ENCODE data around the gene PMVK.

The PMVK gene

GRCh38 chr1:154948079-154948478 is 11.6 kb upstream of the PMVK start:
- H3K4me3 ChIP-seq (ENCODE audit: low read depth, low read length), result no peak overlapping the region

GRCh38 chr1:154945962-154946850 is 9.7 kb upstream of the PMVK start:
- no peak for DNase-seq (ENCODE audit: low read depth)
- no peak overlapping the region for H3K4me3 ChIP-seq (ENCODE audit: low read depth, low read length)
- TF ChIP-seq MAX (IDR thresholded peaks at IDR 0.05; ENCODE audit: low read depth, low read length) (no peak), MYC (IDR thresholded peaks at IDR 0.05; ENCODE audit: low read depth, low read length) (no peak), POLR2A (IDR thresholded peaks at IDR 0.05; ENCODE audit: extremely low read depth, insufficient read length) (no peak), CTCF (IDR thresholded peaks at IDR 0.05; ENCODE audit: low read depth, low read length) (no peak)

More at GRCh38 chr1:154948079-154948478, 11.6 kb upstream of the PMVK start:
- no peak for DNase-seq (ENCODE audit: low read depth)
- TF ChIP-seq POLR2A (IDR thresholded peaks at IDR 0.05; ENCODE audit: extremely low read depth, insufficient read length) (no peak), MAX (IDR thresholded peaks at IDR 0.05; ENCODE audit: low read depth, low read length) (no peak)

GRCh38 chr1:154945160-154945961 is 8.8 kb upstream of the PMVK start:
- no peak overlapping the region for H3K4me3 ChIP-seq (ENCODE audit: low read depth, low read length)
- no peak for DNase-seq (ENCODE audit: low read depth)
- TF ChIP-seq MAX (IDR thresholded peaks at IDR 0.05; ENCODE audit: low read depth, low read length) (no peak), CTCF (IDR thresholded peaks at IDR 0.05; ENCODE audit: low read depth, low read length) (no peak), POLR2A (IDR thresholded peaks at IDR 0.05; ENCODE audit: extremely low read depth, insufficient read length) (no peak), MYC (IDR thresholded peaks at IDR 0.05; ENCODE audit: low read depth, low read length) (no peak)

- DNase-seq (ENCODE audit: low read depth), result no peak
- TF ChIP-seq MAX (IDR thresholded peaks at IDR 0.05; ENCODE audit: low read depth, low read length) (no peak), CTCF (IDR thresholded peaks at IDR 0.05; ENCODE audit: low read depth, low read length) (no peak), MYC (IDR thresholded peaks at IDR 0.05; ENCODE audit: low read depth, low read length) (no peak), POLR2A (IDR thresholded peaks at IDR 0.05; ENCODE audit: extremely low read depth, insufficient read length) (no peak)
- no peak overlapping the region for H3K4me3 ChIP-seq (ENCODE audit: low read depth, low read length)
Measured at GRCh38 chr1:154944401-154945159, 8.1 kb upstream of the PMVK start.

GRCh38 chr1:154943649-154944400 is 7.3 kb upstream of the PMVK start:
- peak; percentile 85 for TF ChIP-seq CTCF (IDR thresholded peaks at IDR 0.05; ENCODE audit: low read depth, low read length)
- no peak for TF ChIP-seq MAX (IDR thresholded peaks at IDR 0.05; ENCODE audit: low read depth, low read length)
- no peak overlapping the region for H3K4me3 ChIP-seq (ENCODE audit: low read depth, low read length)
- peak; percentile 84 for DNase-seq (ENCODE audit: low read depth)
